ENCODE measurements around the gene LRRC31. TPM values are rescaled to one million over a fixed set of nuclear protein-coding genes. Genes with fewer than 3 reads are reported as not detected.
A peak's percentile ranks its signal among the peaks of the same experiment; 100 is the strongest.

LRRC31 gene
- polyA plus RNA-seq, 3 donors, result not detected

DNA sequence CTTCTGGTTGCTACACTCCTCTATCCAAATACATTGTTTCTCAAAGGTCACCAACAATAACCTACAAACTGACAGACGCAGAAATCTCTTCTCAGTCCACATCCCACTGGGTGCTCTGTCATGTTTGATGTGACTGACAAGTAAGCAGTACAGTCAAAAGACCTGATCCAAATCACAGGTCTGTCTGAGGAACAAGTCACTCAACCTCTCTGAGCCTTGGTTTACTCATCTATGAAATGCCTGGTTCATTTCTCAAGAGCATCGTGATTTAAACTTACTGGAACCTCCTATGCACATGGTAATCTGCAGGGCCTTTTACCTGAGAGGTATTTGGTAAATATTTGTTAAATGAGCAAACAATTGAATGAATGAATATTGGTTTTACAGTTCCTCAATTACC is 5.5 kb downstream of the LRRC31 start:
- H3K4me1 ChIP-seq (ENCODE audit: control insufficient read depth in 1 of 2, insufficient read depth in 2 of 2, low read length in 2 of 2), result peaks cover 10 to 13% of the 10 kb centered on the region in 2 donors
- no peaks in the 10 kb centered on the region for H3K36me3 Mint-ChIP-seq
- no peaks in the 10 kb centered on the region for H3K27me3 ChIP-seq (ENCODE audit: control insufficient read depth in 2 of 2, insufficient read depth in 2 of 2, low read length in 2 of 2)
- H3K4me3 ChIP-seq (replicated peaks in 1 of 3; ENCODE audit: low read depth in 2 of 3, low read length in 3 of 3), result no peak overlapping the region
- H4K20me1 ChIP-seq (ENCODE audit: insufficient read depth, low read length), result no peaks in the 10 kb centered on the region
- H3K9me3 Mint-ChIP-seq, result no peaks in the 10 kb centered on the region
- H3K27ac Mint-ChIP-seq, result peak overlapping the region in 1 of 7 donors; percentile 27
- 100% methylated on average over 1 of the region's 2 CpGs for WGBS (ENCODE audit: insufficient coverage)
- H2AFZ ChIP-seq (ENCODE audit: insufficient read depth, low read depth, low read length, poor library complexity, severe bottlenecking), result no peak overlapping the region
- H3K27me3 Mint-ChIP-seq (ENCODE audit: low read depth in 3 of 3), result peaks cover 3 to 13% (median 3%) of the 10 kb centered on the region in 3 donors
- no peak overlapping the region for H3K27ac ChIP-seq (ENCODE audit: low read depth in 1 of 2, low read length in 2 of 2)
- H3K4me1 Mint-ChIP-seq, result peaks cover 18% of the 10 kb centered on the region
- no peak overlapping the region for H3K9ac ChIP-seq (ENCODE audit: insufficient read depth, low read length, poor library complexity, severe bottlenecking)
- intact Hi-C loops (cut with micrococcal nuclease), result loop anchor here (10.0 kb wide), 7 partner anchors 61 to 191 kb away; partner anchors contain the start of genes ACTRT3 (in 1 of the 2), SEC62 (in 1 of the 2) and TERC (in 1 of the 2)
- DNase-seq, result no peak
- no peaks in the 10 kb centered on the region for H3K79me2 ChIP-seq (ENCODE audit: insufficient read depth, low read length)
- no peaks in the 10 kb centered on the region for H3K9me3 ChIP-seq (replicated peaks in 1 of 2; ENCODE audit: control insufficient read depth in 1 of 2, insufficient read depth in 1 of 2, low read length in 2 of 2)
- no peaks in the 10 kb centered on the region for H3K36me3 ChIP-seq (replicated peaks in 1 of 2; ENCODE audit: control insufficient read depth in 1 of 2, insufficient read depth in 2 of 2, low read length in 2 of 2)
- no peak overlapping the region for H3K4me3 Mint-ChIP-seq
- TF ChIP-seq, protein P1, sequence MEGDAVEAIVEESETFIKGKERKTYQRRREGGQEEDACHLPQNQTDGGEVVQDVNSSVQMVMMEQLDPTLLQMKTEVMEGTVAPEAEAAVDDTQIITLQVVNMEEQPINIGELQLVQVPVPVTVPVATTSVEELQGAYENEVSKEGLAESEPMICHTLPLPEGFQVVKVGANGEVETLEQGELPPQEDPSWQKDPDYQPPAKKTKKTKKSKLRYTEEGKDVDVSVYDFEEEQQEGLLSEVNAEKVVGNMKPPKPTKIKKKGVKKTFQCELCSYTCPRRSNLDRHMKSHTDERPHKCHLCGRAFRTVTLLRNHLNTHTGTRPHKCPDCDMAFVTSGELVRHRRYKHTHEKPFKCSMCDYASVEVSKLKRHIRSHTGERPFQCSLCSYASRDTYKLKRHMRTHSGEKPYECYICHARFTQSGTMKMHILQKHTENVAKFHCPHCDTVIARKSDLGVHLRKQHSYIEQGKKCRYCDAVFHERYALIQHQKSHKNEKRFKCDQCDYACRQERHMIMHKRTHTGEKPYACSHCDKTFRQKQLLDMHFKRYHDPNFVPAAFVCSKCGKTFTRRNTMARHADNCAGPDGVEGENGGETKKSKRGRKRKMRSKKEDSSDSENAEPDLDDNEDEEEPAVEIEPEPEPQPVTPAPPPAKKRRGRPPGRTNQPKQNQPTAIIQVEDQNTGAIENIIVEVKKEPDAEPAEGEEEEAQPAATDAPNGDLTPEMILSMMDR (IDR thresholded peaks at IDR 0.05), result no peak
- no peak overlapping the region for H3K4me2 ChIP-seq (replicated peaks; ENCODE audit: extremely low read depth, low read length, poor library complexity, severe bottlenecking)

- intact Hi-C loops (cut with micrococcal nuclease), result loop anchor here (10.0 kb wide), 7 partner anchors 61 to 191 kb away; partner anchors contain the start of genes ACTRT3 (in 1 of the 2), SEC62 (in 1 of the 2) and TERC (in 1 of the 2)
- no peak overlapping the region for H3K4me2 ChIP-seq (replicated peaks; ENCODE audit: extremely low read depth, low read length, poor library complexity, severe bottlenecking)
Observed at GRCh38 chr3:169863458-169863899, 6.3 kb downstream of the LRRC31 start.

More at GRCh38 chr3:169863458-169863899, 6.3 kb downstream of the LRRC31 start:
- Mint-ChIP-seq H3K27ac (no peak overlapping the region), H3K9me3 (no peaks in the 10 kb centered on the region), H3K4me3 (no peak overlapping the region), H3K36me3 (no peaks in the 10 kb centered on the region), H3K27me3 (ENCODE audit: low read depth in 3 of 3) (peaks cover 3 to 14% (median 3%) of the 10 kb centered on the region in 3 donors), H3K4me1 (peaks cover 18% of the 10 kb centered on the region)
- 0% methylated on average over 1 of the region's 6 CpGs for WGBS (ENCODE audit: insufficient coverage)
- Histone ChIP-seq H3K9ac (ENCODE audit: insufficient read depth, low read length, poor library complexity, severe bottlenecking) (no peak overlapping the region), H3K36me3 (replicated peaks in 1 of 2; ENCODE audit: control insufficient read depth in 1 of 2, insufficient read depth in 2 of 2, low read length in 2 of 2) (no peaks in the 10 kb centered on the region), H4K20me1 (ENCODE audit: insufficient read depth, low read length) (no peaks in the 10 kb centered on the region), H3K79me2 (ENCODE audit: insufficient read depth, low read length) (no peaks in the 10 kb centered on the region), H3K27me3 (ENCODE audit: control insufficient read depth in 2 of 2, insufficient read depth in 2 of 2, low read length in 2 of 2) (no peaks in the 10 kb centered on the region), H3K27ac (ENCODE audit: low read depth in 1 of 2, low read length in 2 of 2) (no peak overlapping the region), H3K9me3 (replicated peaks in 1 of 2; ENCODE audit: control insufficient read depth in 1 of 2, insufficient read depth in 1 of 2, low read length in 2 of 2) (no peaks in the 10 kb centered on the region), H3K4me3 (replicated peaks in 1 of 3; ENCODE audit: low read depth in 2 of 3, low read length in 3 of 3) (no peak overlapping the region), H2AFZ (ENCODE audit: insufficient read depth, low read depth, low read length, poor library complexity, severe bottlenecking) (no peak overlapping the region), H3K4me1 (ENCODE audit: control insufficient read depth in 1 of 2, insufficient read depth in 2 of 2, low read length in 2 of 2) (peaks cover 10 to 13% of the 10 kb centered on the region in 2 donors)
- TF ChIP-seq, protein P1 (IDR thresholded peaks at IDR 0.05), result peak; percentile 94
- DNase-seq, result peak; percentile 72 to 80 (median 80)
